Measurements from ENCODE around the gene PHKB.

DNA sequence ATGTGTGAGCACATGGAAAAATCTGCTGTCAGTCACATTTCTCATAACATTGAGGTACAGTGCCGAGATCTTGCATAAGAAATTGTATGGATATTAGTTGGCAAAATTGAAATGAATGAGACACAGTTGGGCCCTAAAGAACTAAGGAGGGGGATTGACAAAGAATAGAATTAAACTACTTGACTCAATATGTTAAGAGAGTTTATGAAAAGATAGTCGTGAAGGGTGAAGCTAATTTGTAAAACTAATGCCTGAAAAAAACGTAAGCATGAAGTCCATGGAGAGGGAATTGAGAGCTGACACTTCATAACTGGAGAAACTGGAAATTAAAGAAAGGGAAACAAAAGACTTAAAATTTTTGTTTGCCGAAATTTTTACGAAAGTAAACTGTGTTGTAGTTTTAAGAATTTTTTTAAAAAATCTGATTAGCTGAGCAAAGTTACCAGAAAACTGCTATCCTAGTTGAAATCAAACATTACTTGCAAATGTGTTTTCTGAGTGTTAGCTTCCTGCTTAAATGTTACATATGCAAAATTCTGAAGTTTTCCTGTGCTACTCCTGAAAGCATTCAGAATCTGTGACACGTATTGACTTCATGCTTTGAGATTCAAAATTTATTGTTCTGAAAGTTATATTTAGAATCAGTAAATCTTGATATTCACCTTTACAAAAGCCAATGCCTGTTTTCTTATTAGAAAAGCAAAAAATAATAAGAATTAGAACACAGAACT, 239.9 kb downstream of the PHKB start:
- TF ChIP-seq EZH2 (IDR thresholded peaks at IDR 0.05; ENCODE audit: insufficient read depth, low read length) = no peak
- TF ChIP-seq, protein P1, sequence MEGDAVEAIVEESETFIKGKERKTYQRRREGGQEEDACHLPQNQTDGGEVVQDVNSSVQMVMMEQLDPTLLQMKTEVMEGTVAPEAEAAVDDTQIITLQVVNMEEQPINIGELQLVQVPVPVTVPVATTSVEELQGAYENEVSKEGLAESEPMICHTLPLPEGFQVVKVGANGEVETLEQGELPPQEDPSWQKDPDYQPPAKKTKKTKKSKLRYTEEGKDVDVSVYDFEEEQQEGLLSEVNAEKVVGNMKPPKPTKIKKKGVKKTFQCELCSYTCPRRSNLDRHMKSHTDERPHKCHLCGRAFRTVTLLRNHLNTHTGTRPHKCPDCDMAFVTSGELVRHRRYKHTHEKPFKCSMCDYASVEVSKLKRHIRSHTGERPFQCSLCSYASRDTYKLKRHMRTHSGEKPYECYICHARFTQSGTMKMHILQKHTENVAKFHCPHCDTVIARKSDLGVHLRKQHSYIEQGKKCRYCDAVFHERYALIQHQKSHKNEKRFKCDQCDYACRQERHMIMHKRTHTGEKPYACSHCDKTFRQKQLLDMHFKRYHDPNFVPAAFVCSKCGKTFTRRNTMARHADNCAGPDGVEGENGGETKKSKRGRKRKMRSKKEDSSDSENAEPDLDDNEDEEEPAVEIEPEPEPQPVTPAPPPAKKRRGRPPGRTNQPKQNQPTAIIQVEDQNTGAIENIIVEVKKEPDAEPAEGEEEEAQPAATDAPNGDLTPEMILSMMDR (IDR thresholded peaks at IDR 0.05; ENCODE audit: insufficient read depth, low read depth, low read length) = no peak
